Embryonic facial prominence (tissue), 1 donor: Measurements from ENCODE around the gene ADSS2.
"Not testable (repeated sequence)": the region's sequence is repeated elsewhere in the genome, so short reads cannot be mapped to it uniquely, and the experiment has no call there.

ENCODE experiments used
- DNase-seq: peaks from one replicate; pipeline ENCODE4 v3.0.0-alpha.2; 2016; ENCODE audit errors: extremely low spot score

The ADSS2 gene

DNA sequence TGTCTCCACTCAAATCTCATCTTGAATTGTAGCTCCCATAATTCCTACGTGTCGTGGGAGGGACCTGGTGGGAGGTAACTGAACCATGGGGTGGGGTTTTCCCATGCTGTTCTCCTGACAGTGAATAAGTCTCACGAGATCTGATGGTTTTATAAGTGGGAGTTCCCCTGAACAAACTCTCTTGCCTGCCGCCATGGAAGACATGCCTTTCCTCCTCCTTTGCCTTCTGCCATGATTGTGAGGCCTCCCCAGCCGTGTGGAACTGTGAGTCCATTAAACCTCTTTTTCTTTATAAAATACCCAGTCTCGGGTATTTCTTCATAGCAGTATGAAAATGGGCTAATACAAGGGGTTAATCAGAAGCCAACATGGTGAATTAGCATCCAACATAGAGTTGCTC is 86.4 kb downstream of the ADSS2 start:
- DNase-seq = not testable (repeated sequence)

GRCh38 chr1:244362476-244362875 is 89.2 kb downstream of the ADSS2 start:
- no peak for DNase-seq

DNA sequence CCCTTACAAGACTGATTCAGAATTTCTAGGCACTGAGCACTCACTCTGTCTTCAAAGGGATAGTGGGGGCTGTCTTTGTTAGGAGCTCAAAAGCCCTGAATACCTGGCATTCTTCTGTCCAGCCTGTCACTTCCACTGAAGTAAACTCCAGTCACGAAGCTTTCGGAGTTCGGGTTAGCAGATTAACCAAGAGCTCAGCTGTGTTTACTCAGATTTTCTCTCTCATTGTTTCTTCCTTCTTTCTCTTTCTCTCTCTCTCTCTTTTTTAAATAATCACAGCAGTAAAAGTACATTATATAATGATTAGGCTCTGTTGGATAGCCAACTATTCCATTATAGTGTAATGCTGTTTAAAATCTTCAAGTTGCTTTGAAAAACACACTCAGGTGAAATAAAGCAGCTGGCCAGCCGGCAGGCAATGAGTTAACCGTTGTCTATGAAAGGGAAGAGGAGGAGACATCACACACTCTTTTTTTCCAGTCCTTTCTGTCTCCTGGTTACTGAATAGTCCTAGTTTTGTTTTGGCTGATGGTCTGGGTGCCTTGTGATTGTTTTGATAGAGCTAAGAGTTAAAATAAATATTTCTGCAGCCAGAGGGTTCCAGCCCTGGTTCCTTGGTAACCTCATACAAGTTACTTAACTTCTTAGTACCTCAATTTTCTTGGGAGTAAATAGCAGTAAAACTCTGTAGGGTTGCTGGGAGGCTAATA is 89.8 kb downstream of the ADSS2 start:
- DNase-seq = peak; percentile 20
